ENCODE results near the gene ZNF230. TPM values are rescaled to one million over a fixed set of nuclear protein-coding genes. Genes with fewer than 3 reads are reported as not detected.

Gene ZNF230
- total RNA-seq = 2.4 TPM

DNA sequence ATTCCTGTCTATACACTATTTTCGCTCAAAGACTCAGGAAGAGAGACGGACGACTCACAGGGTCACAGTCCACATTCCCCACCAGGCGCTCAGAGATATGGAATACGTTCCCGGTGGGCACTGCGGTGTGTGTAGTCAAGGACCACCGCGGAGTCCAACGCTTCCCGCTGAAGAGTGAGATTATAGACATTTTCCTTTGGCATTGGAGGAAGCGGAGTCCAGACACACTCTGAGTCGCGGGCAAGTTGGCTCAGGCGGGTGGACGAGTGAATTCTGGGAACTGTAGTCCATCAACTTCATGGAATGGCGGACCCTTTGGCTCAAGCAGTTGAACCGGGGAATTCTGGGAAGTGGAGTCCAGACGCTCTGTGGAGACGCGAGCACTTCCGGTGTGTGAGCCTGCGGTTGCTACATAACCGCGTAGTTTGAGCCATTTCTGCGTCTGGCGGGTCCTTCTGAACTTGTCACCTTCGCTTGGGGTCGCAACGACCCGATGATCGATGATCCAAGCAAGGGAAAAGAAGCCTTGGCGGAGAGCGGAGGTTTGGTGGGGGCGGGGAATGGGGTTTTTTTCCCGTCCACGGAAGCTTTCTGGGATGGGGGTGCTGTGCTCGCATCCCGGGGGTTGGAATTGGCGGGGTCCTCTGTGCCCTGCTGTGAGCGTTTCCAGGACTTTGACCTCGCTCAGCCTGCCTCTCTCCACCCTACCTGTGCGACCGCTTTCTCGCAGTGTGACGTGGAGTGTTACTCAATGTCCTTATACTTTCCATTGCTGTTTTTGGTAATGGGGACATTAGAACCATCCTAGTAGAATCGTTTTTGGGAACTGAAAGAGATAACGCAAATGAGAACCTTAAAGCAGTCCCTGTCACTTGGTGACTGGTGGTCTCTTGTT, at the start of gene ZNF230:
Gene ZNF230, plus strand, starts transcription at position 392 of the 895 bp plus-strand sequence. CDS start 4,122 bp downstream, outside the sequence.
- peak; percentile 58 to 97 (median 93) for DNase-seq (ENCODE audit: low read depth in 2 of 3, low spot score in 2 of 3)

DNA sequence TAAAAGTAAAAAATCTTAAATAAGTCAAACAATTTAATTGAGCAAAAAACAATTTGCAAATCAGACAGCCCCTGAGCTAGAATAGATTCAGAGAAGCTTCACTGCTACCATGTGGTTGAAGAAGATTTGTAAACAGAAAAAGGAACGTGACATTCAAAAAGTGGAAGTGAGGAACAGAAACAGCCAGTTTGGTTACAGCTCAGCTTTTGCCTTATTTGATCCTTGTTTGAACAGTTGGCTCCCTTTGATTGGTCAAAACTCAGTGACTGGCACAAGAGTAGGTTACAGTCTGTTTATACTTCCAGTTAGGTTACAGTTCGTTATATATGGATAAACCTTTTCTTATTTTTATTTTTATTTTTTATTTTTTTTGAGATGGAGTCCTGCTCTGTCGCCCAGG, 45.9 kb upstream of the ZNF230 start:
- no peak for DNase-seq (ENCODE audit: low read depth in 2 of 3, low spot score in 2 of 3)

DNA sequence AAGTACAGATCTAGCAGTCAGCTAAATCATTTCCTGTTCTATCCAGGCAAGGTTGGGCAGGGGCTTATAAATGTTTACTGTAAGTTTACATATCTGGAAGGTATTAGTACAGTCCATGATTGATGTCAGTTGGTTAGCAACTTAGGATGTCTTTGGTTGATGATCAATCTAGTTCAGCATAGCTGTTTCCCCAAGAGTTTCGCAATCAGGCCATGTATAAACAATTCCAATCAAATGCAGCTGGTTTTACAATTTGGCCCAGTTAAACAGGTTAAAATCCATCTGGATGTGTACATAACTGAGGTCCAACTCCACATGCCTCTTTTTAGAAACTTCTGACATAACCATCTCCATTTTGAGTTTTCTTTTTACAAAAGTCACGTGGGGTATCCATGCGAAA, 44.9 kb upstream of the ZNF230 start:
- no peak for DNase-seq (ENCODE audit: low read depth in 2 of 3, low spot score in 2 of 3)

- no peak for DNase-seq (ENCODE audit: low read depth in 2 of 3, low spot score in 2 of 3)
Measured at GRCh38 chr19:43960411-43960810, 42.3 kb upstream of the ZNF230 start.

- DNase-seq (ENCODE audit: low read depth in 2 of 3, low spot score in 2 of 3) = peak in 1 of 3 donors; percentile 14
Measured at GRCh38 chr19:43966079-43966694, 36.6 kb upstream of the ZNF230 start.

GRCh38 chr19:43976732-43977131, 26.0 kb upstream of the ZNF230 start:
- DNase-seq (ENCODE audit: low read depth in 2 of 3, low spot score in 2 of 3) = no peak

- no peak for DNase-seq (ENCODE audit: low read depth in 2 of 3, low spot score in 2 of 3)
Measured at GRCh38 chr19:43983544-43983911, 19.2 kb upstream of the ZNF230 start.

DNA sequence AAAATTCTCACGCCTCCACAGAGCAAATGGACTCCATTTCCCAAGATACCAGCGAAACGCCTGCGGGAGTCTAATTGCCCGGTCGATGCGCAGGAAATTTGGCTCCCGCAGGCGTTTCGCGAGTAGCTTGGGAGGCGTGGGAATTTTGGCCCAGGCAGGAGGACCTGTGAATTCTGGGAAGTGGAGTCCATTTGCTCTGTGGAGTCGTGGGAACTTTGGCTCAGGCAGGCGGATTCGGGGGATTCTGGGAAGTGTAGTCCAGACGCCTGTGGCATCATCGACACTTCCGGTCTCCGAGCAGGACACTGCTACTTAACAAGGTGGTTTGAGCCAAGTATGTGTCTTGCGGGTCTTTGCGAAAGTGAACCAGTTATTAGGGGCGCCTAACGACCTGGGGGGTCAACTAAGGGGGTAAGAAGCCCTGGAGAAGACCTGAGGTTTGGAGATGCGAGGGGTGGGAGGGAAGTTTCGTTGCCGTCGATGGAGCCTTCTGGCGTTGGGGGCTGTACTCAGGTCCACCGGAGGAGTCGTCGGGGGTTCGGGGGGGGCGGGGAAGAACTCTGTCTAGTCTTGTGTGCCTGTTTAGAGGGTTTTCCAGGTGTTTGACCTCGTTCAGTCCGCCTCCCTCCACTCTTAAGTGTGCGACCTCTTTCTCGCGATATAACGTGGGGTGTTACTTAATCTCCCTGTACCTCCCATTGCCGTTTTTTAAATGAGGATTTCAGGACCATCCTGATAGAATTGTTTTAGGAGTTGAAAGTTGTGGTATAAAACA, 18.7 kb upstream of the ZNF230 start, which contains the start of gene ZNF155:
Gene ZNF155, plus strand, starts transcription at position 277 of the 775 bp plus-strand sequence. CDS start 4,356 bp downstream, outside the sequence.
- DNase-seq (ENCODE audit: low read depth in 2 of 3, low spot score in 2 of 3) = peak in 2 of 3 donors; percentile 80 to 84

- no peak for DNase-seq (ENCODE audit: low read depth in 2 of 3, low spot score in 2 of 3)
Measured at GRCh38 chr19:43984687-43985000, 18.1 kb upstream of the ZNF230 start.

GRCh38 chr19:43997631-43998290, 5.0 kb upstream of the ZNF230 start:
- no peak for DNase-seq (ENCODE audit: low read depth in 2 of 3, low spot score in 2 of 3)

GRCh38 chr19:44002212-44002565, 568 bp upstream of the ZNF230 start:
- DNase-seq (ENCODE audit: low read depth in 2 of 3, low spot score in 2 of 3) = no peak

DNA sequence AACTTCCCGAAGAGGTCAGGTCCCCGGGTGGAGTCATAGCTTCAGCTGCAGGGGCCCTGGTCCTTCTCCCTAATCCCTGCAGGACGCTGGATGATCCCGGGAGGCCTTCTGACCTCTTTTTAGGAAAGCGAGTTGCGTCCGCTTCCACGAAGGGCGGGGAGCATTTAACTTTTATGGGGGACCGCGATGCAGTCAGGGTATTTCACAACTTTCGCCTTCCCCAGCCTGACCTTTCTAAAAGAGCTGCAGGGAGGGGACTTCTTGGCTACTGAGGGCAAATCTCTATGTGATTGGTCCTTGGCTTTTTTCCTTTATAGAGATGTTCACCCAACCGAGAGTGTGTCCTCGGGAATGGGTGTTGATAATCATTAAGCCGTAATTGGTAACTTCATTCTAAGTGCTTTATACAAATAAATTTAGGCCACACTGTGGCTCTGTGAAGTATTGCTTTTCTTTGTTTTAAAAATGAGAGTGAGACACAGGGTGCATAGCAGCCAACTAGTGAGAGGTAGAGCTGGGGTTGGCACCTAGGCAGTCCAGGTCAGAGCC, 778 bp downstream of the ZNF230 start:
- peak in 2 of 3 donors; percentile 19 to 53 for DNase-seq (ENCODE audit: low read depth in 2 of 3, low spot score in 2 of 3)

- peak in 2 of 3 donors; percentile 14 to 34 for DNase-seq (ENCODE audit: low read depth in 2 of 3, low spot score in 2 of 3)
Measured at GRCh38 chr19:44005973-44006372, 3.2 kb downstream of the ZNF230 start.

- DNase-seq (ENCODE audit: low read depth in 2 of 3, low spot score in 2 of 3) = no peak
Measured at GRCh38 chr19:44007473-44007872, 4.7 kb downstream of the ZNF230 start.

DNA sequence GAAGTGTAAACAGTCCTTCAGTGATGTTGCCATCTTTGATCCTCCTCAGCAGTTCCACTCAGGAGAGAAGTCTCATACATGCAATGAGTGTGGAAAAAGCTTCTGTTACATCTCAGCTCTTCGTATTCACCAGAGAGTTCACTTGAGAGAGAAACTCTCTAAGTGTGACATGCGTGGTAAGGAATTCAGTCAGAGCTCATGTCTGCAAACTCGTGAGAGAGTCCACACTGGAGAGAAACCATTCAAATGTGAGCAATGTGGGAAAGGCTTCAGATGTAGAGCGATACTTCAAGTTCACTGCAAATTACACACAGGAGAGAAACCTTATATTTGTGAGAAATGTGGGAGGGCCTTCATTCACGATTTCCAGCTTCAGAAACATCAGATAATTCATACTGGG, 7.7 kb downstream of the ZNF230 start:
- DNase-seq (ENCODE audit: low read depth in 2 of 3, low spot score in 2 of 3) = peak in 1 of 3 donors; percentile 6

GRCh38 chr19:44019498-44019897, 16.7 kb downstream of the ZNF230 start:
- DNase-seq (ENCODE audit: low read depth in 2 of 3, low spot score in 2 of 3) = no peak

- no peak for DNase-seq (ENCODE audit: low read depth in 2 of 3, low spot score in 2 of 3)
Measured at GRCh38 chr19:44021221-44021620, 18.5 kb downstream of the ZNF230 start.

DNA sequence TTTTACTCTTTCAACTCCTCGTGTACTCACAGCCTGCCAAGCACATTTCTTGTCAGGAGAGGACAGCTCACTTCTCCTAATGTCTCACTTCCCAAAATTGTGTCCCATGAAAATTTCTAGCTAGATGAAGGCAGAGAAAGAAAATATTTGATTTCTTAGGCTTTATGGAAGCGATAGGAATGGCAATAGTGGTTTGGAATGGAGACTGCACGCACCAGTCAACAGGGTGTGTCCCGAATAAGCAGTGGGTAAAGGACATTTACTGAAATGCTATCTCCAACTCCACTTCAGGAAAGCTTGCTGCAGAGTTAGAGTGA, 22.1 kb downstream of the ZNF230 start:
- DNase-seq (ENCODE audit: low read depth in 2 of 3, low spot score in 2 of 3) = no peak

GRCh38 chr19:44025217-44025936, 22.6 kb downstream of the ZNF230 start, which contains the start of gene ZNF222:
TSS of gene ZNF222 (plus strand) at chr19:44025379. CDS start at chr19:44025437, 58 bp downstream.
- DNase-seq (ENCODE audit: low read depth in 2 of 3, low spot score in 2 of 3) = peak; percentile 33 to 96 (median 92)

DNA sequence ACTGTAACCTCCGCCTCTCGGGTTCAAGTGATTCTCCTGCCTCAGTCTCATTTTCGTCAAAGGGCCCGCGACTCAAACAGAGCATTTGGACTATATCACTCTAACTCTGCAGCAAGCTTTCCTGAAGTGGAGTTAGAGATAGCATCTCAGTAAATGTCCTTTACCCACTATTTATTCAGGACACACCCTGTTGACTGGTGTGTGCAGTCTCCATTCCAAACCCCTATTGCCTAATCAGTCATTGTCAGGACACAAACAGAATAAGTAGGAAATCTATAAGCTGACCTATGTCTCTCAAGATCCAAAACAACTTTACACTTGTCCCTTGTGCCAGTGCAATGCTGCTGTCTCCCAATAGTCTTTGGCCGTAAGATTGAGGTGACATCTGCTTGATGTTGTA, 23.9 kb downstream of the ZNF230 start:
- no peak for DNase-seq (ENCODE audit: low read depth in 2 of 3, low spot score in 2 of 3)

Measured in hematopoietic multipotent progenitor cell (in vitro differentiated cells).